Measurements from ENCODE around the gene SMTNL2. TPM values are rescaled to one million over a fixed set of nuclear protein-coding genes. Genes with fewer than 3 reads are reported as not detected.

SMTNL2 gene
- total RNA-seq, 1 experiment from 2014 or later: 2.7 TPM

GRCh38 chr17:4590981-4591453, 6.7 kb downstream of the SMTNL2 start:
- TF ChIP-seq FOXJ3 (CRISPR knock-in tag; IDR thresholded peaks at IDR 0.05; ENCODE audit: borderline replicate concordance) (no peak), ZBTB43 (CRISPR knock-in tag; IDR thresholded peaks at IDR 0.05) (no peak), FOXP1 (CRISPR knock-in tag; IDR thresholded peaks at IDR 0.05; ENCODE audit: borderline replicate concordance) (no peak), NFATC4 (CRISPR knock-in tag; IDR thresholded peaks at IDR 0.05) (no peak)
- TF ChIP-seq, protein P1, sequence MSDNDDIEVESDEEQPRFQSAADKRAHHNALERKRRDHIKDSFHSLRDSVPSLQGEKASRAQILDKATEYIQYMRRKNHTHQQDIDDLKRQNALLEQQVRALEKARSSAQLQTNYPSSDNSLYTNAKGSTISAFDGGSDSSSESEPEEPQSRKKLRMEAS (CRISPR knock-in tag; IDR thresholded peaks at IDR 0.05): no peak
- no peak overlapping the region for H3K27ac Mint-ChIP-seq
- H3K4me3 Mint-ChIP-seq: no peak overlapping the region
- DNase-seq (ENCODE audit: low spot score) (no peak), ATAC-seq (no peak)
- peaks cover 11% of the 10 kb centered on the region for H3K4me1 Mint-ChIP-seq
- H3K36me3 Mint-ChIP-seq: no peaks in the 10 kb centered on the region
- ChIA-PET CTCF (interaction anchor here (0.8 to 1.3 kb wide), 2 partner anchors 19 to 34 kb away, joined by 3 read pairs; no protein-coding TSS in a partner anchor), POLR2A (no interaction called here)
- H3K9me3 Mint-ChIP-seq: no peaks in the 10 kb centered on the region
- H3K27me3 Mint-ChIP-seq (ENCODE audit: low read depth): peaks cover 8% of the 10 kb centered on the region

DNA sequence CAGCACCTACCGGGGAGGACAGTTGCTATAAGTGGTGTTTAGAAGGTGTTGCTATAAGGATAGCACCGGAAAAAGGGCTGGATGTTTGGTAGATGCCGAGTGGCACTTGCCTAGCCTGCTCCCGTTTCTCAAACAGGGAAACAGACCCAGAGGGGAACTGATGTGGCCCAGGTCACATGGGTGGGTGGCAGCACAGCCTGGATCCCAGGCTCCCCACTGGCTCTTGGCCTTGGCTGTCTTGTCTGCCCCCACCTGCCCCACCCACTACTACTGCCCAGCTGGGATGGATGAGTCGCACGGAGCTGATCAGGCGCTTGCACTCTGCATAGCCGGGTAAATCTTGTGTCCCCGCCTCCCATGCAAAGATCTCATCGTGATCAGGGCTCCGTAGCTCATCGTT, 7.2 kb downstream of the SMTNL2 start:
- ChIA-PET CTCF (interaction anchor here (0.7 to 0.8 kb wide), 2 partner anchors 18 to 29 kb away, joined by 3 to 4 read pairs; no protein-coding TSS in a partner anchor), POLR2A (no interaction called here)
- Mint-ChIP-seq H3K27me3 (ENCODE audit: low read depth) (peaks cover 3% of the 10 kb centered on the region), H3K36me3 (no peaks in the 10 kb centered on the region), H3K4me1 (peaks cover 11% of the 10 kb centered on the region), H3K27ac (no peak overlapping the region), H3K4me3 (no peak overlapping the region), H3K9me3 (no peaks in the 10 kb centered on the region)
- no peak for TF ChIP-seq ZNF219 (CRISPR knock-in tag; IDR thresholded peaks at IDR 0.05; ENCODE audit: borderline replicate concordance)
- no peak for TF ChIP-seq TCF7 (CRISPR knock-in tag; IDR thresholded peaks at IDR 0.05; ENCODE audit: low read depth)
- TF ChIP-seq GTF2I (CRISPR knock-in tag; conservative IDR thresholded peaks at IDR 0.05): no peak
- TF ChIP-seq PREB (CRISPR knock-in tag; IDR thresholded peaks at IDR 0.05; ENCODE audit: borderline replicate concordance): no peak
- TF ChIP-seq JAZF1 (CRISPR knock-in tag; IDR thresholded peaks at IDR 0.05): no peak
- no peak for TF ChIP-seq NR1H2 (CRISPR knock-in tag; IDR thresholded peaks at IDR 0.05)
- TF ChIP-seq IRF1 (CRISPR knock-in tag; IDR thresholded peaks at IDR 0.05): no peak
- TF ChIP-seq, protein P2, sequence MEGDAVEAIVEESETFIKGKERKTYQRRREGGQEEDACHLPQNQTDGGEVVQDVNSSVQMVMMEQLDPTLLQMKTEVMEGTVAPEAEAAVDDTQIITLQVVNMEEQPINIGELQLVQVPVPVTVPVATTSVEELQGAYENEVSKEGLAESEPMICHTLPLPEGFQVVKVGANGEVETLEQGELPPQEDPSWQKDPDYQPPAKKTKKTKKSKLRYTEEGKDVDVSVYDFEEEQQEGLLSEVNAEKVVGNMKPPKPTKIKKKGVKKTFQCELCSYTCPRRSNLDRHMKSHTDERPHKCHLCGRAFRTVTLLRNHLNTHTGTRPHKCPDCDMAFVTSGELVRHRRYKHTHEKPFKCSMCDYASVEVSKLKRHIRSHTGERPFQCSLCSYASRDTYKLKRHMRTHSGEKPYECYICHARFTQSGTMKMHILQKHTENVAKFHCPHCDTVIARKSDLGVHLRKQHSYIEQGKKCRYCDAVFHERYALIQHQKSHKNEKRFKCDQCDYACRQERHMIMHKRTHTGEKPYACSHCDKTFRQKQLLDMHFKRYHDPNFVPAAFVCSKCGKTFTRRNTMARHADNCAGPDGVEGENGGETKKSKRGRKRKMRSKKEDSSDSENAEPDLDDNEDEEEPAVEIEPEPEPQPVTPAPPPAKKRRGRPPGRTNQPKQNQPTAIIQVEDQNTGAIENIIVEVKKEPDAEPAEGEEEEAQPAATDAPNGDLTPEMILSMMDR (IDR thresholded peaks at IDR 0.05): no peak
- TF ChIP-seq JUN (CRISPR knock-in tag; IDR thresholded peaks at IDR 0.05): no peak
- TF ChIP-seq, protein P3, sequence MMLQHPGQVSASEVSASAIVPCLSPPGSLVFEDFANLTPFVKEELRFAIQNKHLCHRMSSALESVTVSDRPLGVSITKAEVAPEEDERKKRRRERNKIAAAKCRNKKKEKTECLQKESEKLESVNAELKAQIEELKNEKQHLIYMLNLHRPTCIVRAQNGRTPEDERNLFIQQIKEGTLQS (CRISPR knock-in tag; conservative IDR thresholded peaks at IDR 0.05): no peak
- TF ChIP-seq CREB1 (CRISPR knock-in tag; IDR thresholded peaks at IDR 0.05): no peak
- TF ChIP-seq USF1 (CRISPR knock-in tag; IDR thresholded peaks at IDR 0.05): no peak
- no peak for TF ChIP-seq ZNF263 (CRISPR knock-in tag; IDR thresholded peaks at IDR 0.05; ENCODE audit: low read depth)
- TF ChIP-seq, protein P4, sequence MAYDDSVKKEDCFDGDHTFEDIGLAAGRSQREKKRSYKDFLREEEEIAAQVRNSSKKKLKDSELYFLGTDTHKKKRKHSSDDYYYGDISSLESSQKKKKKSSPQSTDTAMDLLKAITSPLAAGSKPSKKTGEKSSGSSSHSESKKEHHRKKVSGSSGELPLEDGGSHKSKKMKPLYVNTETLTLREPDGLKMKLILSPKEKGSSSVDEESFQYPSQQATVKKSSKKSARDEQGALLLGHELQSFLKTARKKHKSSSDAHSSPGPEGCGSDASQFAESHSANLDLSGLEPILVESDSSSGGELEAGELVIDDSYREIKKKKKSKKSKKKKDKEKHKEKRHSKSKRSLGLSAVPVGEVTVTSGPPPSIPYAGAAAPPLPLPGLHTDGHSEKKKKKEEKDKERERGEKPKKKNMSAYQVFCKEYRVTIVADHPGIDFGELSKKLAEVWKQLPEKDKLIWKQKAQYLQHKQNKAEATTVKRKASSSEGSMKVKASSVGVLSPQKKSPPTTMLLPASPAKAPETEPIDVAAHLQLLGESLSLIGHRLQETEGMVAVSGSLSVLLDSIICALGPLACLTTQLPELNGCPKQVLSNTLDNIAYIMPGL (CRISPR knock-in tag; IDR thresholded peaks at IDR 0.05): no peak
- TF ChIP-seq NFATC4 (CRISPR knock-in tag; IDR thresholded peaks at IDR 0.05): no peak
- no peak for TF ChIP-seq ELF4 (CRISPR knock-in tag; IDR thresholded peaks at IDR 0.05; ENCODE audit: low read depth)
- ATAC-seq (no peak), DNase-seq (ENCODE audit: low spot score) (no peak)

Data from WTC11 (cell line).